GM10847 (cell line): Measurements from ENCODE around the gene SSBP2.

ENCODE experiments used
- POLR2A ChIP-seq: IDR thresholded peaks from 2 replicates; pipeline ENCODE4 v1.6.1; 2011; ENCODE audit not compliant: insufficient read length; ENCODE audit errors: extremely low read depth

Gene SSBP2

GRCh38 chr5:81774374-81774773 is 23.5 kb upstream of the SSBP2 start:
- TF ChIP-seq POLR2A, result no peak

- no peak for TF ChIP-seq POLR2A
Observed at GRCh38 chr5:81773574-81773973, 22.7 kb upstream of the SSBP2 start.

- TF ChIP-seq POLR2A, result no peak
Observed at GRCh38 chr5:81773161-81773560, 22.3 kb upstream of the SSBP2 start.

GRCh38 chr5:81772488-81772887 is 21.6 kb upstream of the SSBP2 start:
- no peak for TF ChIP-seq POLR2A

GRCh38 chr5:81768935-81769452 is 18.1 kb upstream of the SSBP2 start:
- no peak for TF ChIP-seq POLR2A

GRCh38 chr5:81767938-81768337 is 17.0 kb upstream of the SSBP2 start:
- no peak for TF ChIP-seq POLR2A

- no peak for TF ChIP-seq POLR2A
Observed at GRCh38 chr5:81767097-81767496, 16.2 kb upstream of the SSBP2 start.

- TF ChIP-seq POLR2A, result no peak
Observed at GRCh38 chr5:81766611-81767010, 15.7 kb upstream of the SSBP2 start.

- no peak for TF ChIP-seq POLR2A
Observed at GRCh38 chr5:81763294-81763928, 12.5 kb upstream of the SSBP2 start.

GRCh38 chr5:81762853-81763252 is 12.0 kb upstream of the SSBP2 start:
- no peak for TF ChIP-seq POLR2A

GRCh38 chr5:81762401-81762800 is 11.5 kb upstream of the SSBP2 start:
- no peak for TF ChIP-seq POLR2A

GRCh38 chr5:81761970-81762369 is 11.1 kb upstream of the SSBP2 start:
- TF ChIP-seq POLR2A, result no peak

- TF ChIP-seq POLR2A, result no peak
Observed at GRCh38 chr5:81761270-81761669, 10.4 kb upstream of the SSBP2 start.

- TF ChIP-seq POLR2A, result no peak
Observed at GRCh38 chr5:81760521-81760920, 9.6 kb upstream of the SSBP2 start.

GRCh38 chr5:81759632-81760005 is 8.7 kb upstream of the SSBP2 start:
- no peak for TF ChIP-seq POLR2A

GRCh38 chr5:81757404-81757803 is 6.5 kb upstream of the SSBP2 start:
- TF ChIP-seq POLR2A, result no peak

GRCh38 chr5:81756016-81756415 is 5.1 kb upstream of the SSBP2 start:
- TF ChIP-seq POLR2A, result no peak
